Liver (tissue), 3 donors: ENCODE data around the gene CDCP1.

Experiments used
- CTCF ChIP-seq: fragments of 150-350 bp; IDR thresholded peaks from 2 replicates; pipeline ENCODE4 v1.5.1; 2017; ENCODE audit warnings: improper control_type of control experiment, low read depth, low read length; ENCODE audit not compliant: missing input control
- FOXA2 ChIP-seq: IDR thresholded peaks from 2 replicates; pipeline ENCODE4 v1.6.1; 2016; ENCODE audit warnings: antibody characterized with exemption
- GABPA ChIP-seq, 2 donors: IDR thresholded peaks in 1 of 2; conservative IDR thresholded peaks in 1 of 2; 2 replicates each; pipeline ENCODE4 v1.6.1; 2016; ENCODE audit warnings: antibody characterized with exemption in 2 of 2, mild to moderate bottlenecking in 1 of 2, moderate library complexity in 1 of 2
- HNF4A ChIP-seq, 2 donors: conservative IDR thresholded peaks; 2 replicates each; pipeline ENCODE4 v1.6.1; 2016; ENCODE audit warnings: antibody characterized with exemption in 2 of 2, mild to moderate bottlenecking in 2 of 2
- JUND ChIP-seq, 2 donors: IDR thresholded peaks; 2 replicates each; pipeline ENCODE4 v1.6.1; 2016; ENCODE audit warnings: antibody characterized with exemption in 2 of 2
- MAX ChIP-seq: IDR thresholded peaks from 2 replicates; pipeline ENCODE4 v1.6.1; 2016; ENCODE audit warnings: antibody characterized with exemption
- RAD21 ChIP-seq, 2 donors: IDR thresholded peaks; 2 replicates each; pipeline ENCODE4 v1.6.1; 2016; ENCODE audit warnings: antibody characterized with exemption in 2 of 2, mild to moderate bottlenecking in 2 of 2
- REST ChIP-seq: IDR thresholded peaks from 2 replicates; pipeline ENCODE4 v1.6.1; 2016; ENCODE audit warnings: antibody characterized with exemption, mild to moderate bottlenecking
- SP1 ChIP-seq: IDR thresholded peaks from 2 replicates; pipeline ENCODE4 v1.6.1; 2018; ENCODE audit warnings: antibody characterized with exemption, mild to moderate bottlenecking
- TAF1 ChIP-seq: conservative IDR thresholded peaks from 2 replicates; pipeline ENCODE4 v1.6.1; 2016; ENCODE audit warnings: antibody characterized with exemption, mild to moderate bottlenecking
- YY1 ChIP-seq: IDR thresholded peaks from 2 replicates; pipeline ENCODE4 v1.6.1; 2016; ENCODE audit warnings: antibody characterized with exemption, mild to moderate bottlenecking
- ZBTB33 ChIP-seq: IDR thresholded peaks from 2 replicates; pipeline ENCODE4 v1.6.1; 2016; ENCODE audit warnings: antibody characterized with exemption
- donor health status: healthy.
- donor health status: healthy.

- TF ChIP-seq CTCF: no peak
- no peak for TF ChIP-seq TAF1
- TF ChIP-seq FOXA2: no peak
- no peak for TF ChIP-seq YY1
- no peak for TF ChIP-seq RAD21 (IDR thresholded peaks at IDR 0.05)
- TF ChIP-seq MAX: no peak
- no peak for TF ChIP-seq JUND (IDR thresholded peaks at IDR 0.05)
- no peak for TF ChIP-seq REST
- no peak for TF ChIP-seq SP1
- no peak for TF ChIP-seq ZBTB33
- TF ChIP-seq GABPA (IDR thresholded peaks at IDR 0.05 in 1 of 2, conservative IDR thresholded peaks at IDR 0.05 in 1 of 2): no peak
- no peak for TF ChIP-seq HNF4A (conservative IDR thresholded peaks at IDR 0.05)
These were observed 64.6 kb downstream of the CDCP1 start for GRCh38 chr3:45081506-45082141.
